Loucy (cell line): ENCODE measurements around the gene GLA.
A peak's percentile ranks its signal among the peaks of the same experiment; 100 is the strongest.

Source experiments
- H2AFZ ChIP-seq: fragments of 200-600 bp; sonication (generic); 2 replicates; pipeline ENCODE4 v1.6.0; 2016; ENCODE audit warnings: antibody characterized with exemption, mild to moderate bottlenecking, low read length, moderate library complexity
- H3F3A ChIP-seq: fragments of 200-600 bp; 2 replicates; pipeline ENCODE4 v1.6.0; 2016; ENCODE audit warnings: antibody characterized with exemption, low read depth, mild to moderate bottlenecking
- H3K27me3 ChIP-seq: fragments of 200-600 bp; sonication (generic); 2 replicates; pipeline ENCODE4 v1.6.1; 2014; ENCODE audit warnings: low read length, mild to moderate bottlenecking; ENCODE audit not compliant: insufficient read depth, poor library complexity, severe bottlenecking
- H3K36me3 ChIP-seq: fragments of 200-600 bp; sonication (generic); 2 replicates; pipeline ENCODE4 v1.6.1; 2016; ENCODE audit warnings: low read length; ENCODE audit not compliant: insufficient read depth
- H3K4me1 ChIP-seq: fragments of 200-600 bp; sonication (generic); 2 replicates; pipeline ENCODE4 v1.5.1; 2014; ENCODE audit warnings: low read length, mild to moderate bottlenecking; ENCODE audit not compliant: insufficient read depth, poor library complexity, severe bottlenecking
- H3K4me2 ChIP-seq: fragments of 200-600 bp; sonication (generic); 2 replicates; pipeline ENCODE4 v1.6.0; 2014; ENCODE audit warnings: antibody characterized with exemption, low read length, low read depth, mild to moderate bottlenecking; ENCODE audit not compliant: poor library complexity, severe bottlenecking
- H3K4me3 ChIP-seq: fragments of 200-600 bp; sonication (generic); 2 replicates; pipeline ENCODE4 v1.5.1; 2014; ENCODE audit warnings: low read length, mild to moderate bottlenecking, mixed read lengths; ENCODE audit not compliant: poor library complexity, severe bottlenecking
- H3K79me2 ChIP-seq: fragments of 200-600 bp; sonication (generic); 2 replicates; pipeline ENCODE4 v1.6.1; 2014; ENCODE audit warnings: low read length; ENCODE audit not compliant: insufficient read depth
- H3K9ac ChIP-seq: fragments of 200-600 bp; sonication (generic); 2 replicates; pipeline ENCODE4 v1.6.0; 2014; ENCODE audit warnings: mild to moderate bottlenecking, low read depth, low read length, moderate library complexity; ENCODE audit not compliant: poor library complexity, severe bottlenecking
- H3K9me2 ChIP-seq: fragments of 200-600 bp; sonication (generic); replicated peaks from 2 replicates; pipeline ENCODE4 v1.6.1; 2016; ENCODE audit warnings: low read depth, low read length, mixed read lengths
- H3K9me3 ChIP-seq: fragments of 200-600 bp; sonication (generic); 2 replicates; pipeline ENCODE4 v1.6.1; 2014; ENCODE audit warnings: mild to moderate bottlenecking, antibody characterized with exemption, low read length, low read depth; ENCODE audit not compliant: insufficient read depth
- H4K20me1 ChIP-seq: fragments of 200-600 bp; sonication (generic); 2 replicates; pipeline ENCODE4 v1.6.0; 2014; ENCODE audit warnings: antibody characterized with exemption, low read length, mild to moderate bottlenecking; ENCODE audit not compliant: insufficient read depth, poor library complexity, severe bottlenecking
- CTCF ChIP-seq: fragments of 200-600 bp; sonication (generic); conservative IDR thresholded peaks from 2 replicates; pipeline ENCODE4 v1.5.1; 2014; ENCODE audit warnings: mild to moderate bottlenecking, antibody characterized with exemption, low read length
- EZH2phosphoT487 ChIP-seq: fragments of 200-600 bp; IDR thresholded peaks from 2 replicates; pipeline ENCODE4 v1.6.1; 2018; ENCODE audit warnings: antibody characterized with exemption, mild to moderate bottlenecking, moderate library complexity, borderline replicate concordance

The GLA gene

GRCh38 chrX:101365301-101365795 is 42.4 kb downstream of the GLA start:
- Histone ChIP-seq H3K4me3 (no peak overlapping the region), H3K4me2 (no peak overlapping the region), H3K9me3 (no peaks in the 10 kb centered on the region), H4K20me1 (no peaks in the 10 kb centered on the region), H3K27me3 (no peaks in the 10 kb centered on the region), H2AFZ (no peak overlapping the region), H3K36me3 (no peaks in the 10 kb centered on the region), H3K9ac (no peak overlapping the region), H3K4me1 (peaks cover 12% of the 10 kb centered on the region), H3K9me2 (no peaks in the 10 kb centered on the region), H3F3A (no peaks in the 10 kb centered on the region), H3K79me2 (no peaks in the 10 kb centered on the region)
- TF ChIP-seq CTCF, result no peak
- TF ChIP-seq EZH2phosphoT487, result no peak

DNA sequence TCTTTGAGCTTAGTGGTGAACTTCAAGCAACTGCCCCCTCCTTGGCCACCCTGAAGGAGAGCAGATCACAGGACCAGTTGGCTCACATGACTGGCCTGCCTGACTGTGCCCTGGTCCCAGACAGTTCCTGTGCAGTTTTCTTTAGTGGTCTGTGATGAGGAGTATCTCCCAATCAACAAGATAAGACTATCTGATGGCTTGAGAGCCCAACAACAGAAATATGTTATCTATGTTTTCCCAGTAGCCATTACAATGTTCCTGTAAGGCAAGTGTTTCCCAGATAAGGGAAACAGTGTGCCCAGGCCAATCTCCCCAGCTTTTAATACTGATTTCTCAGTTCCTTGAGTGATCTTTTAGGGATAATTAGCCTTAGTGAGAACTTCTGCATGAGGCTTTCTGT is 45.0 kb downstream of the GLA start:
- Histone ChIP-seq H3K9me2 (no peaks in the 10 kb centered on the region), H4K20me1 (no peaks in the 10 kb centered on the region), H3K36me3 (no peaks in the 10 kb centered on the region), H3K4me2 (no peak overlapping the region), H3K4me3 (no peak overlapping the region), H3K9me3 (no peaks in the 10 kb centered on the region), H2AFZ (no peak overlapping the region; the same call in 1 of the 2 replicates), H3K4me1 (no peaks in the 10 kb centered on the region), H3F3A (no peaks in the 10 kb centered on the region), H3K9ac (no peak overlapping the region), H3K27me3 (no peaks in the 10 kb centered on the region), H3K79me2 (no peaks in the 10 kb centered on the region)
- TF ChIP-seq CTCF (no peak), EZH2phosphoT487 (no peak)

DNA sequence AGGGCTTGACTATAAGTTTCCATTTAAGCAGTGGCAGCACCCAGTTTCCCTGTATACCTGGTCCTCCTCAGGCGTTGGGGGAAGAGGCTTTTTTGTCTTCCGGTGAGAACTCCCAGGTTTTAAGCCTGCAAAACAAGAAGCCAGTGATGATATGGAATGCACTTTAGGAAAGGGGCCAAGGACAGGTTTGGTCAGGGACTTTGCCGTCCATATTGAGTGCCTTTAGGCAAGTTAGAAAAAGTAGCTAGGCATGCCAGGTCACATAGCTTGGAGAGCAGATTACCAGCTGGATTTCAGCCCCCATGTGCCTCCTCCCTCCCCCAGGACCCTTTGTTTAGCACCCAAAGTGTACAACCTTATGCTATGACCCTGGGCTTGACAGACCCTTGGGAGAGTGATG is 45.6 kb downstream of the GLA start:
- no peaks in the 10 kb centered on the region for H3K9me3 ChIP-seq
- no peaks in the 10 kb centered on the region for H3K4me1 ChIP-seq
- no peaks in the 10 kb centered on the region for H3F3A ChIP-seq
- H3K9ac ChIP-seq, result no peak overlapping the region
- no peak overlapping the region for H3K4me2 ChIP-seq
- H4K20me1 ChIP-seq, result no peaks in the 10 kb centered on the region
- no peak overlapping the region for H3K4me3 ChIP-seq
- no peaks in the 10 kb centered on the region for H3K27me3 ChIP-seq
- 0 out of 2 replicates have a peak overlapping the region, but pooled peaks have one; percentile 19 for H2AFZ ChIP-seq
- no peak for TF ChIP-seq EZH2phosphoT487
- TF ChIP-seq CTCF, result no peak
- H3K9me2 ChIP-seq, result no peaks in the 10 kb centered on the region
- no peaks in the 10 kb centered on the region for H3K36me3 ChIP-seq
- no peaks in the 10 kb centered on the region for H3K79me2 ChIP-seq
